NCI-H2107 treated with DMSO at 0.1 percent for 48 hours (cell line): ENCODE data around the gene GAS6.

Experiments
- DNase-seq: peaks from one replicate; lab custom pipeline; 2025; ENCODE audit not compliant: unreplicated experiment; lab: John Stamatoyannopoulos, UW

Gene GAS6

DNA sequence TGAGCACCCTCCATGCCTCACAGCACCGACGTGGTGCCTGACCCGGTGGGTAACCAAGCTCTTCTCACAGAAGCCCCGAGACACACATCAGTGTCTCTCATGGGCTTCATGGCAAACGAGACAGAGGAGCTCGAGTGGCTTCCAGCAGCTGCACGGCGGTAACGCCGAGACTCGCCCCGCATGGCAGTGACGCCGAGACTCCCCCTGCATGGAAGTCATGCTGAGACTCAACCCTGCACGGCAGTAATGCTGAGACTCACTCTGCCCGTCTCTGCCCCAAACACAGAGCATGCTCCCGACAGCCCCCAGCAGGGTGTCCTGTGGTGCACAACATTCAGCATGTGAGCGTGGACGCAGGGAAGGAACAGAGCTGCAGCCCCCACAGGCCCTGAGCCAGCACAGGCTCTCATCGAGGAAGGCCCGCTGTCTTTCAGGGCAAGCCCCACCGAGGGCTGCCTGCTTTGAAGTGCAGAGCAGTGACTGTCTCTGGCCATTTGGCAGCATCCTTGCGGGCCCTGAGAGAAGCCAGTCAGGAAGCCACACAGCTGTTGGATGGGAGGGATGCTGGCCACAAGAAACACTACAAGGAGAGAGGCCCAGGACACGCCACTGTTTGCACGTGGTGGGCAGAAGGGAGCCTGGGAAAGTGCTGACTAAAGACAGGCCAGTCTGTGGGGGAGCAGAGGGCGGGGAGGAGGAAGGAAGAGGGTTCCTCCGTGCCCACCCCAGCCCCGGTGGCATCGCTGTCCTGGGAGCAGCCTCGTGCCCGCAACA is 9.5 kb downstream of the GAS6 start:
- DNase-seq: no peak

DNA sequence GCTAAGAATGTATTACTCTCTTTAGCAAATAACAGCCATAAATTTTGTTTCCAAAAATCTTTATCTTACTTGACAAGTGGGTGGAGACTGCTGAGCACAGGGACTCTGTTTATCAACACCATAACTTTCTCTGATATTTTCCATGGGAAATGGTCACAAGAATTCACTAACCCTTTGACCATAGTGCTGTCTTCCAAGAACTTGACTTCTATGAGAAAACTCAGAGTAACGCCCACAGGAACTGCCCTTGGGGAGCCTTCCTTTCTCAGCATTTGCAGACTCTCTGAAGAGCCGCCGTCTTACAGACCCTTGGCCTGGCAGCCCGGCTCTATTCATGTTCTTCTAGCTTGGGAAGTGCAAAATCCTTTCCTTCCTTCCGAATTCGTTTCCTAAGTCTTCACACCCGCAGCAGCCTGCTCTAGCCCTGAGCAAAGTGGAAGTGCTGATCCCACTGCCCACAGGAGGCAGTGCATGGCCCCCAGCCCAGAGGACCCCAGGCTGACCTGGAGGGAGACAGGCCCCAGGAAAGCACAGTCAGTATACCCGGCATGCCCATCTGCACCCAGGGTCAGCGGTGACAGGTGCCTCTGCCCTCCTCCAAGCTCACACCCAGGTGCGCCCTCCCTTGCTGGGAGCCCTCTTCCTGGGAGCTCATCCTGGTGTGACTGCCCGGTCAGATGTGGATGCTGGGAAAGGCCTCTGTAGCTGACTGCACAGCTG is 10.2 kb downstream of the GAS6 start:
- no peak for DNase-seq

DNA sequence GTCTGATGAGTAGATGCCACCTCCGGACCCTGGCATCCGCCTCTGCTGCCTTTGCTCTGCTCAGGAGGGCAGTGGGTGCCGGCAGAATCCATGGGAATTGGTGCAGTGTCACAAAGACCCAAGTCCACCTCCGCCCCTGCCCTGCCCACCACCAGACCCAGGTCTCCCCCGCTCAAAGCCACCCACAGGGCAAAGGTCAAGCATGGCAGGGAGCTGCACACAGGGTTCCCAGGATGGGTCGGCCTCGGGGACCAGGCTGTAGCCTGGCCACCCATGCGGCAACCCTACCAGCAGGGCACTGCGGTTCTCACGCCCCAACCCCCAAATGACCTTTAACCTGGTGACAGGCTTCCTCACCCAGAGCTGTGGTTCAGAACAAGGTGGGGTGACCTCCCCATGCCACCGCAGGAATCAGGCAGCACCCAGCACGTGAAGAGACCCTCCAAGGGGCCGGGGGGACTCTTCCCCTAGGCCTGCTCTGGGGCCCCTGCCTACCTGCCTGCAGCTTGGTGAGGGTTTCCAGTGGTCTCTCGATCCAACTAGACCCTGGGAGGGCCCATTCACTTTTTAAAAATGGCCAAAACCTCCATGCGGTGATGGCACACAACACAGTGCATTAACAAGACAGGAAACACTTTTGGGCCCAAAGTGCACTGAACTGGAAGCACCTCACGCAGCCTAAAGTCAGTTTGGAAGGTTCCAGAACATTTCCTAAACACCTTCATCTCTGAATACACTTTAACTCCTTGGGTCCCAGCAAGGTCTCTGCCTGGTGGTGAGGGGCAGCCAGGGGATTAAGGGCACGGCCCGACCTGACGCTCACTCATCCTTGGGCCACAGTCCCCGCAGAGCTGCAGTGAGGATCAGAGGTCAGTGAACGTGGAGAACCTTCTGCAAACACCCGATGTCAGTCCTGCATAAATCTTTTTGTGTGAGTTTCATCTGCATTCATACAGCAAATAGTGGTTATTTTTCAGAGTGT is 11.0 kb downstream of the GAS6 start:
- no peak for DNase-seq

DNA sequence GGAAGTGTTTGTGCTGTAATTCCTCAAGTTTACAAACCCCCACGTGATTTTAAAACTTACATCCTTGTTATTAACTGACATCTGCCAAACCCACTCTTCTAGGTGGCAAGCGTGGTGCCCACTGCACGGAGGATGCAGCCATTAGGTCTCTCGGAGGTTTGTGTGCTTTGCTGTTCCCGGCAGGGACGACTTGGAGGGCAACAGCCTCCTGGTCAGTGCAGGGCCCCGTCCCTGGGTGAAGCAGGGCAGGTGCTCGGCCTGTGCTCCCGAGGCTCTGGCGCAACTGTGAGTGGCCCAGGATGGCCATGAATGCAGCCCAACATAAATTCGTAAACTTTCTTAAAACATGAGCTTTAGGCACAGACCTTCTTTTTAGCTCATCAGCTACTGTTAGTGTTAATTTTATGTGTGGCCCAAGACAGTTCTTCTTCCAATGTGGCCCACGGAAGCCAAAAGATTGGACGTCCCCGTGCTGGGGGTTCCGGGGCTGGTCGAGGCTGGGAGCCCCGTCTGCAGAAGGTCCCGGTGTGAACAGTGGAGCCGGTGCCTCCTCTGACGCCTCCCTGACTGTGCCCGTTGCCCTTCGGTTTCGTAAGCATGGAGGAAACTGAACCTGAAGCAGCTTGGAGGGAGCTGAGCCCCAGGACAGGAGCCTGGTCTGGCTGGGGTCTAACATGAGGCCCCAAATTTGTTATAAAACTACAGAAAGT is 11.9 kb downstream of the GAS6 start:
- no peak for DNase-seq

DNA sequence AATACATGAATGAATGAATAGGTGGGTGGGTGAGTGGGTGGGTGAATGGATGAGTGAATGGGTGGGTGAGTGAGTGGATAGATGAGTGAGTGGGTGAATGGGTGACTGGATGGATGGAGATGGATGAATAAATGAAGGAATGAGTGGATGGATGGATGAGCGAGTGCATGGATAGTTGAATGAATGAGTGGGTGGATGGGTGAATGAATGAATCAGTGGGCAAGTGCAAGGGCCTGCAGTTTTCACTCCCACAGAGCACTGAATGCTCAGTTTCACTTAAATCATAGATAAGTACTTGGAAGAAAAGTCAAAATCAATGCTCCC is 12.4 kb downstream of the GAS6 start:
- no peak for DNase-seq

DNA sequence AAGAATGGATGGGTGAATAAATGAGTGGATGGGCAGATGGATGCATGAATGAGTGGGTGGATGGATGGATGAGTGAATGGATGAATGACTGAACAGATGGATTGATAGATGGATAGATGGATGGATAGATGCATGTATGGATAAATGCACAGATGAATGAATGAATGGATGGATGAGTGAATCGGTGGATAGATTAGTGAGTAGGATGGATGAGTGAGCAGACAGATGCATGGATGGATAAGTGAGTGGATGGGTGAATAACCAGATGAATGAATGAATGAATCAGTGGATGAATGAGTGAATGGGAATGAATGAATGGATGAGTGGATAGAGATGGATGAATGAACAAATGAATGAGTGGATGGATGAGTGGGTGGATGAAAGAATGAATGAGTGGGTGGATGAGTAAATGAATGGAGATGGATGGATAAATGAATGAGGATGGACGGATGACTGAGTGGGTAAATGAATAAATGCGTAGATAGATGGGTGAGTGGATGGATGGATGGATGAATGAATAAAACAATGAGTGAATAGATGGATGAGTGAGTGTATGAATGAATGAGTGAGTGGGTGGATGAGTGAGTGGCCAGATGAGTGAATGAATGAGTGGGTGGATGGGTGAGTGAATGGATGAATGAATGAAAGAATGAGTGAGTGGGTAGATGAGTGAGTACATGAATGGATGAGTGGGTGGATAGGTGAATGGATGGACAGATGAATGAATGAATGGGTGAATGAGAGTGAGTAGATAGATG is 13.0 kb downstream of the GAS6 start:
- DNase-seq: no peak

DNA sequence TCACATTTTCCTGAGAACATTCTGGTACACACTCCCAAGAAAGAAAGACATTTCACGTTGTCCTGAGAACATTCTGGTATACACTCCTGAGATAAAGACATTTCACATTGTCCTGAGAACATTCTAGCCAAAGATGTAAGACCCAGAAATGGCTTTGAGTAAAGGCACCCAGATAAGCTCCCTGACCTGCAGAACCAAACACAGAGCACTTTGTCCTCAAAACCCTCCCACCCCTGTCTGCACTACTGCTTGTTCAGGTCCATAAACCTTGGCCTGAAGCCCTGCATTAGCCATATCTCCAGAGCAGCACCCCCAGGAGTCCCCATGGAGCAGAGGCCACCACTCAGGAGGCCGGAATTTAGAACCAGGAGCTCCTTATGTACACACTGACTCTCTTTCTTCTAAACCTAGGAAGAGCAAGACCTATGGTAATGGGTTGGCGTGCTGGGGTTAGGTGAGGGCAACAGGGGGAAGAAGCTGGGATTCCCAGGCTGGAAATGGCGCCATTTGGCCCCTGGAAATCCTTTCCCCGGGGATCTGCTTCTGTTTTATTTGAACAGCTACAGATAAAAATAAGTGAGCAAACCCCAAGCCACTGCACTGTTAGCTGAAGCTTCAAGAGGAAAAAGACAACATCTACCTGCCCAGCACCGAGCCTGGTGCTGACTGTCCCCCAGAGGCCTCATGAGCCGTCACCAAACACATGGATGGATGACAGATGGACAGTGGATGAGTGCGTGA is 13.7 kb downstream of the GAS6 start:
- DNase-seq: no peak

DNA sequence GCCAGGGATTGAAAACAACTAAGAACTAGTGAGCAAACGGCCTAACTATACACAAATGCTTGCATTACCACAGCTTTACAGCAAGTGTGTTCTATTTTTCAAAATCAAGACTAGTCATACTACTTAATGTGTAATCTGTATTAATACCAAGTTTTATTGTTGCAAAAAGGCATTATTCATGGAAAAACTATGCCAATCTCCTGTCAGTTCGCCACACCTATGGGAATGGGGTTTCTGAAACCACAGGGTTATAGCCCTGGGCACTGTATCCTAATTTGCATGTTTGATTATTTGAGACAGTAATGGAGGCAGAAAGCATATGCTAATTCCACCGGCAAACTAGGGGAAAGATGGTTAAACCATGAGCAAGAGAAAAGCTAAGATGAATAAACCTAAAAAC is 14.3 kb downstream of the GAS6 start:
- no peak for DNase-seq

DNA sequence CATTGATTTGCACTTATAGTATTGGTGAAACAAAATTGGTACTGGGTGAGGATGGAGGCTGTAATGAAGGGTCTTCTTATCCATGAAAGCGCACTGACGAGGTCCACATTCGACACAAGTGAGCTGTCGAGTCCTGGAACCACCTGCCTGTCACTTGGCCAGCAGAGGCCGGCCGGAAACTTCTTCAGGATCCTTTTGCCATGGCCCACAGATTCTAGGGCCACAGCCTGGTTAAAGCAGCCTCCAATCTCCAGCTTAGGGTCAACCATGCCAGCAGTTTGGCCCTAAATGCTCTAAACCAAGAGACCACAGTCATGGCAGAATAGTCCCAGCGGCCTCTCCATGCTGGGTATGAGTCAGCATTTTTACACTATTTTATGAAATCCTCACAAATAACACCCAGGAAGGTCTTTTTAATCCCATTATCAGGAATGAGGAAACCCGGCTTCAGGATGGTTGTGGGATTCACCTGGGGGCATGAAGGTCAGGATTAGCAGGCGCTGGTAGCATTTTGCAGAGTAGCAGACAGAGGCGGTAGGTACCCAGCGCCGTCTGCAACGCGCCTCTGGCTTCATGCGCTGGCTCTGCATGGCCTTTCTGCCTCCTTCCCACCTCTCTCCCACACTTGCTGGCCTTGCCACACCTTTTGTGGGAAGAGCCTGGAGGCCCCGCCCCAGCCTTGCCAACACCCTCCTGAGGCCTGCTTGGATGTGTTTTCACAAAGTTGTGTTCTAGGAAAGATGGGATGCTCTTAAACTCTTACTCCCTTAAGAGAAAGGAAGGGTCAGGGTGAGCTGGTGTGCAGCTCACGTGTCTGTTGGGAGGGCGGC is 15.2 kb downstream of the GAS6 start:
- no peak for DNase-seq

DNA sequence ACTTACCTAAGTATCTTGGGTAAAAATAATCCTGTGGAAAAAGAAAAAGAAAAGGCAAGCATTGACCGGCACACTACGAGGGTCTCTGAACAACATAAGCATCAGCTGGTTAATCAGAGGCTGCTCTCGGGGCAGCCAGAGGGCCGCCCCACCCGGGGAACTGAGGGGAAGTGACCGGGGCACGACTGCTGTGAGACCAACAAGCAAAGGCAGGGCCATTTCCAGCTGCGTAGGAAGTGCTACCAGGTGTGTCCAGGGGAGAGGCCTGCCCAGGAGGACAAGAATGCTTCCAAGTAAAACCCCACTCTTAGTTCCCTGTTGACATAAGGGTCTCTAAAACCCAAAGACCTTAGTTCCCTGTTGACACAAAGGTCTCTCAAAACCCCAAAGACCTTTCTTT is 15.9 kb downstream of the GAS6 start:
- DNase-seq: no peak

DNA sequence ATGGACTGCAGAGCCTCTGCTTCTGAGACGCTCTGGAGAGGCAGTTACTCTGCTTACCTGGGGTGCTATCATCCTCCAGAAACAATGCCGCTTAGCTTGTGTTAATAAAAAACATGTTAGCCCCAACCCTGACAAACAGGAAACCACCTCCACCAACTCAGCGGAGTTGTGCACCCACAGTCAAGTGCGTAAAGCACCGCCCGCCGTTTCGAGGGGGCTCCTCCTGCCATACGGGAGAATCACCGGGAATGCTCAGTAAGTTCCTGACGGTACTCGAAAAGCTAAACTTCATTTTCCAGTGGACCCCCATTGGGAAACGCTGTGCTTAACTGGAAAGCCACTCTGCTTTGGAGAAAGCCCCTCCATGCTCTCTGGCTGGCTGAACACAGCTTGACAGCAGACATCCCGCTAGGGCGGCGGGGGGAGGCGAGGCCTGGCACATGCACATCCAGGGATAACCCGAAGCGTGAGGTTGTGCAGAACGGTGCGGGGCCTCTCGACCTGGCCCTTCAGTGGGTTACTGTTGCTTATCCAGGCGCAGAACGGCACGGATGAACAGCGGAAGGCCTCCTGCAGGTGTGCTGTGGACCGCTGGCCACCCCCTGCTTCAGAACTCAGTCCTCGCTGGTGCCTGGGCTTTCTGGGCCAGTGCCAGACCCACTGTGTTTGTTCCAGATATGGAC is 17.1 kb downstream of the GAS6 start:
- no peak for DNase-seq

DNA sequence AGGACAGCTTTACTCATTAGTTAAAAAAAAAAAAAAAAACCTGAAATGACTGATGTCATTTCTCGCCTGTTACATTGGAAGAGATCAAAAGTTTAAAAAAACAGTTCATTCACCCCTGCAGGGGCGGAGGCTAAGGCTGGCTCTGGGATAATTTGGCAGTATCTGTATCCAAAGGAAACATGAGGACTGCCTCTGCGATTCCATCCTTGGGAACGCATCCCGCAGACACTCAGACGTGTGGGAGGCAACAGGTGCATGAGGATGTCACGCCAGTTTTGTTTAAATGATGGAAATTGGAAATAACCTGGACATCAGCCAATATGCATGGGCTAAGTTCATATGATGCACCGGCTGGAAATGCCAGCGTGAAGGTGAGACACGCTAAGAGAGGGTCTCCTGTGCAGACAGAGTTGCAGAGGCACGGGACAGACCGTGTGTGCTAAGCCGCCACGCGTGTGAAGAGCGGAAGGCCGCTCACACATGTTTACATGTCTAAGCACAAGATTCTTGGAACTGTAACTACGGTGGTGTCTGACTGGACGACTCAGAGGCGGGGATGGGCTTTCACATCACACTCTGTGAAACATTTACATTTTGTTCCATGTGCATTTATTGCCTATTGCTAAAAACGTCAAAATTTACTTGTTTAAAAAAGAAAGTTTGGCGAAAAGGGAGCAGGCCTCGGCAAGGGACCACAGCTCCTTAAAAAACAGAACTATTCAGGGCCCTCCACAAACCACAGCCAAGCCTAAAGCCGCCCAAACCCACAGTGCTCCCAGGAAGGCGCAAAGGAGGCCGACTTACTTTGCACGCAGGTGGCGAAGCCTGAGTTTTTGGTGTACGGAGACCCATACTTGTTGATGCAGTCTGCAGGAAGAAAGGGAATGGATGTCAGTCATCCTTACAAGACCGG is 17.9 kb downstream of the GAS6 start:
- DNase-seq: no peak

DNA sequence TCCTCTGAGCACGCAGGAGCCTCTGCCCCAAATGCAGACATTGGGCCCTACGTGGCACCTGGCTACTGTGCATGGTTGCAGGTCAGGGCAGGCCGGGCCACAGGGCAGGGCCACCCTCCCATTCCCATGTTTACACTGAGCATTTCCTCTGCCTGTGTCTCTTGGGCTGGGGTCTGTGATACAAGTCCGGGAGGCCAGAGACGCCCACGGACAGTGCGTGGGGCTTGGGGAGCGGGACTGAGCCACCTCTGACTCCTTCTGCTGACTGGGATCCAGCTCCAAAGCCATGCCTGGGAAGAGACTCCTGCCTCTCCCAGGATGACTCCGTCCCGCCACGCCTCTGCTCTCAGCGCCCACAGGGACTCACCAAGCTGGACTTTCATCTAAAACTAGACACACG is 18.8 kb downstream of the GAS6 start:
- DNase-seq: no peak

DNA sequence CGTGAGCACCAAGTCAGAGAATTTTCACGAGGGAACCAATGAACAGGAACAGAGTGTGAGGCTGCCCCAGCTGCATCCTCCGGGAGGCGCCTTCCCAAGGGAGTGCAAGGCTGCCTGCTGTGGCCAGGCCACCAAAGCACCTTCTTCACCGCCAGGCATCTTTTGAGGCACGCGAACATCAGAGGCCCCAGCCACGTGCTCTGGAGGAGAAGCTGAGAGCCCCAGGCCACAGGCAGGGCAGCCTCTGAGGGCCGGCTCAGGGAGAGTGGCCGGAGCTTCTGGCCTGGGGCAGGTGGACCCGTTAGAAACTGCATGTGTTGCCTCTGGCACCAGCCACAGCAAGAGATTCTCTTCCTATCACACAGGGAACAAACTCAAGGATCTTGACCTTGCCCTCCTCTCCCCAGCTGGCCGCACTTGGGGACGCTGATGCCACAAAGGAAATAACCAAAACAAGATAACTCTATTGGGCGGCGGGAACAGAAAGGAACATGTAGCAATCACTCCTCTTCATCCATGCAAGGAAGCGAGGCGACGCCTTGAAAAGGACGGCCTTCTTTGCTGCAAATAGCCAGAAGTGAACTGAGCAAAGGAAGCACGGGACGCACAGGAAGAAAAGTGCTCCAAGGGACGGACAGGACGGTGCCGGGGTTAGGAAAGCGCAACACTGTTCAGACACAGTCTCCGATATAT is 19.9 kb downstream of the GAS6 start:
- DNase-seq: no peak

DNA sequence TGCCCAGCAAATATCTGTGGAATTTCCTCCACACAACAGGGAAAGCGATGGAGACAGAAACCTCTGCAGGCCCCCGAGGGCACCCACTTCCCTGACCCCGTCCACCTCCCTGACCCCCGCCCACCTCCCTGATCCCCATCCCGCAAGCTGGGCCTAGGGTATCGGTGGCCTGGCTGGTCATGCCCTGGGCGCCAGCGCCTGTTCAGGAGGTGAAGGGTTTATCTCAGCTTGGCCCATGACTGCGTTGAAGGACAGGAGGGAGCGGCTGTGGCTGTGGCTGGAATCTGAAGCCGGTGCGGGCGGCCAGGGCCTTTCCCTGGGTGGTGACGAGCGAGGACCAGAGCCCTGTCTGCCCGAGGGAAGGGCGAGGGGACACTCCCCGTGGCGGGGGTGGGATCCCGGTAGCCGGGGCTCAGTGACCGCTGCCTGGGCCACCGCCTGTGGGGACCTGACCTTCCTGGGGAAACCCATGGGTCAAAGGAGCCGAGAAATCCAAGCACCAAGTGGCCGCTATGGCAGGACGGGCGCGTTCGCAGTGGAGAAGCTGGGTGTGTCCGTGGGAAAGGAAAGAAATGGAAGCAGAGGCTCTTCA is 20.7 kb downstream of the GAS6 start:
- no peak for DNase-seq
